IMR-90 (cell line): ENCODE data around the gene MSN. TPM values are rescaled to one million over a fixed set of nuclear protein-coding genes. Genes with fewer than 3 reads are reported as not detected.

ENCODE experiments used
- ATAC-seq: fragments of 200-7000 bp; cut with Tn5 transposase; 2 replicates; pipeline ENCODE4 v1.9.1; 2020; ENCODE audit warnings: low read depth, mild to moderate bottlenecking, moderate library complexity
- BruUV-seq: library from RNA; stranded (reverse); fragments of 400-500 nt; replicated peaks from 2 replicates; lab custom pipeline; 2021; lab: Mats Ljungman, UMichigan
- CTCF ChIA-PET: fragments of 300-600 bp; formaldehyde crosslinking; extraction: SDS; loops from one replicate; lab custom pipeline; 2021; ENCODE audit warnings: antibody characterized with exemption; lab: Yijun Ruan, JAX
- POLR2A ChIA-PET: fragments of 300-600 bp; sonication (Branson Sonifier 250); formaldehyde crosslinking; loops from one replicate; lab custom pipeline; 2022; ENCODE audit warnings: antibody characterized with exemption; ENCODE audit not compliant: unreplicated experiment; lab: Charles Lee
- DNase-seq: peaks from one replicate; pipeline ENCODE4 v3.0.0; 2013
- H2AFZ ChIP-seq: replicated peaks from 2 replicates; pipeline ENCODE3; 2013; ENCODE audit warnings: low read length, mild to moderate bottlenecking; ENCODE audit not compliant: poor library complexity
- H2AK5ac ChIP-seq: 2 replicates; pipeline ENCODE4 v1.6.1; 2013; ENCODE audit warnings: low read depth, low read length, inconsistent platforms
- H2AK9ac ChIP-seq: replicated peaks from 2 replicates; pipeline ENCODE3; 2013; ENCODE audit warnings: mild to moderate bottlenecking, low read depth, low read length, moderate library complexity; ENCODE audit not compliant: poor library complexity
- H2BK120ac ChIP-seq: 2 replicates; pipeline ENCODE4 v1.6.1; 2013; ENCODE audit warnings: low read depth, low read length, inconsistent platforms
- H2BK15ac ChIP-seq: 3 replicates; pipeline ENCODE4 v1.6.1; 2013; ENCODE audit warnings: low read depth, low read length, inconsistent platforms
- H2BK20ac ChIP-seq: 2 replicates; pipeline ENCODE4 v1.6.1; 2013; ENCODE audit warnings: low read depth, mild to moderate bottlenecking, inconsistent platforms, low read length, moderate library complexity
- H2BK5ac ChIP-seq: 2 replicates; pipeline ENCODE4 v1.6.1; 2013; ENCODE audit warnings: mild to moderate bottlenecking, low read depth, low read length, inconsistent platforms; ENCODE audit not compliant: poor library complexity, severe bottlenecking
- H3K14ac ChIP-seq: replicated peaks from 2 replicates; pipeline ENCODE4 v1.6.1; 2013; ENCODE audit warnings: low read depth, low read length, inconsistent platforms
- H3K18ac ChIP-seq: 2 replicates; pipeline ENCODE4 v1.6.1; 2013; ENCODE audit warnings: low read depth, low read length, control low read depth
- H3K23ac ChIP-seq: 2 replicates; pipeline ENCODE4 v1.6.1; 2013; ENCODE audit warnings: low read depth, low read length, inconsistent platforms
- H3K27ac ChIP-seq: 2 replicates; pipeline ENCODE4 v1.5.1; 2013; ENCODE audit warnings: mild to moderate bottlenecking, control low read depth, low read length; ENCODE audit not compliant: insufficient read depth
- H3K27me3 ChIP-seq: 2 replicates; pipeline ENCODE4 v1.6.1; 2013; ENCODE audit warnings: low read length; ENCODE audit not compliant: control insufficient read depth, insufficient read depth
- H3K36me3 ChIP-seq: 2 replicates; pipeline ENCODE4 v1.6.1; 2013; ENCODE audit warnings: low read length, mixed read lengths; ENCODE audit not compliant: control insufficient read depth, insufficient read depth
- H3K4ac ChIP-seq: 2 replicates; pipeline ENCODE4 v1.6.1; 2013; ENCODE audit warnings: low read depth, low read length, inconsistent platforms
- H3K4me1 ChIP-seq: 2 replicates; pipeline ENCODE4 v1.6.1; 2013; ENCODE audit warnings: low read length, mixed read lengths; ENCODE audit not compliant: control insufficient read depth, insufficient read depth
- H3K4me2 ChIP-seq: 2 replicates; pipeline ENCODE4 v1.6.1; 2013; ENCODE audit warnings: low read depth, mild to moderate bottlenecking, control low read depth, low read length, moderate library complexity
- H3K4me3 ChIP-seq: 2 replicates; pipeline ENCODE4 v1.5.1; 2013; ENCODE audit warnings: low read depth, mild to moderate bottlenecking, control low read depth, low read length, moderate library complexity; ENCODE audit not compliant: insufficient read depth
- H3K56ac ChIP-seq: 2 replicates; pipeline ENCODE4 v1.6.1; 2013; ENCODE audit warnings: low read length, inconsistent platforms; ENCODE audit not compliant: insufficient read depth; ENCODE audit errors: extremely low read depth
- H3K79me1 ChIP-seq, 2 experiments: 2 replicates each; pipeline ENCODE4 v1.6.1; 2013; ENCODE audit warnings: low read length in 2 of 2, inconsistent platforms in 1 of 2, low read depth in 1 of 2
- H3K9ac ChIP-seq: 2 replicates; pipeline ENCODE4 v1.6.1; 2013; ENCODE audit warnings: low read depth, low read length, control low read depth
- H3K9me1 ChIP-seq: 2 replicates; pipeline ENCODE4 v1.6.1; 2013; ENCODE audit warnings: low read length, inconsistent platforms; ENCODE audit not compliant: insufficient read depth
- H3K9me3 ChIP-seq: 2 replicates; pipeline ENCODE4 v1.6.1; 2013; ENCODE audit warnings: low read length; ENCODE audit not compliant: control insufficient read depth, insufficient read depth
- H4K20me1 ChIP-seq: 2 replicates; pipeline ENCODE4 v1.6.1; 2013; ENCODE audit warnings: low read length, inconsistent platforms; ENCODE audit not compliant: insufficient read depth
- H4K5ac ChIP-seq: 2 replicates; pipeline ENCODE4 v1.6.1; 2013; ENCODE audit warnings: mild to moderate bottlenecking, low read depth, low read length, control low read depth
- H4K8ac ChIP-seq, 2 experiments: 2 replicates each; pipeline ENCODE4 v1.6.1; 2013; ENCODE audit warnings: low read depth in 2 of 2, low read length in 2 of 2, control low read depth in 1 of 2, inconsistent platforms in 1 of 2
- H4K91ac ChIP-seq: 2 replicates; pipeline ENCODE4 v1.6.1; 2013; ENCODE audit warnings: low read depth, low read length, inconsistent platforms; ENCODE audit not compliant: insufficient read depth
- BHLHE40 ChIP-seq: fragments of 150-350 bp; IDR thresholded peaks from 2 replicates; pipeline ENCODE4 v1.6.1; 2016; ENCODE audit warnings: mild to moderate bottlenecking, low read depth, low read length
- CEBPB ChIP-seq: IDR thresholded peaks from 2 replicates; pipeline ENCODE4 v1.6.1; 2012; ENCODE audit warnings: low read depth, low read length, improper control_type of control experiment
- CHD1 ChIP-seq: IDR thresholded peaks from 2 replicates; pipeline ENCODE4 v1.6.1; 2012; ENCODE audit warnings: low read depth, low read length, improper control_type of control experiment
- CTCF ChIP-seq: conservative IDR thresholded peaks from 2 replicates; pipeline ENCODE4 v1.5.1; 2012; ENCODE audit warnings: mild to moderate bottlenecking, low read depth, low read length, improper control_type of control experiment
- ELK1 ChIP-seq: fragments of 150-350 bp; IDR thresholded peaks from 2 replicates; pipeline ENCODE4 v1.6.1; 2016; ENCODE audit warnings: low read depth, mild to moderate bottlenecking, low read length, moderate library complexity, borderline replicate concordance
- FOS ChIP-seq: fragments of 150-350 bp; IDR thresholded peaks from 2 replicates; pipeline ENCODE4 v1.6.1; 2016; ENCODE audit warnings: low read depth, low read length
- MAFK ChIP-seq: IDR thresholded peaks from 2 replicates; pipeline ENCODE4 v1.6.1; 2012; ENCODE audit warnings: low read depth, low read length, improper control_type of control experiment
- MXI1 ChIP-seq: IDR thresholded peaks from 2 replicates; pipeline ENCODE4 v1.6.1; 2012; ENCODE audit warnings: low read depth, mild to moderate bottlenecking, low read length, moderate library complexity, borderline replicate concordance
- NFE2L2 ChIP-seq: fragments of 150-350 bp; IDR thresholded peaks from 2 replicates; pipeline ENCODE4 v1.6.1; 2016; ENCODE audit warnings: low read depth, mild to moderate bottlenecking, low read length
- RAD21 ChIP-seq: IDR thresholded peaks from 2 replicates; pipeline ENCODE4 v1.6.1; 2012; ENCODE audit warnings: low read length, improper control_type of control experiment
- RCOR1 ChIP-seq: IDR thresholded peaks from 2 replicates; pipeline ENCODE4 v1.6.1; 2012; ENCODE audit warnings: mild to moderate bottlenecking, low read length, improper control_type of control experiment; ENCODE audit not compliant: insufficient replicate concordance
- RFX5 ChIP-seq: IDR thresholded peaks from 2 replicates; pipeline ENCODE4 v1.8.0; 2012; ENCODE audit warnings: low read depth, mild to moderate bottlenecking, low read length, moderate library complexity
- USF2 ChIP-seq: fragments of 150-350 bp; IDR thresholded peaks from 2 replicates; pipeline ENCODE4 v1.6.1; 2017; ENCODE audit warnings: mild to moderate bottlenecking, antibody characterized with exemption, low read length, low read depth
- WGBS, 2 experiments: methylation state at CpG; one replicate each; pipeline versions ENCODE4 v1.1.5 to v1.1.7; 2013; ENCODE audit warnings: missing lambda C conversion rate in 2 of 2; ENCODE audit not compliant: insufficient read length in 1 of 2; ENCODE audit errors: extremely low coverage in 2 of 2; 5-methylcytosine and 5-hydroxymethylcytosine counted together
- dilution Hi-C: fragments of 300-500 bp; cut with HindIII; formaldehyde crosslinking; loops from one replicate; pipeline ENCODE4 v1.14.3; 2018; ENCODE audit warnings: low sequenced_read_pairs; ENCODE audit not compliant: unreplicated experiment
- in situ Hi-C: fragments of 300-500 bp; cut with MboI; formaldehyde crosslinking; loops from 3 replicates; pipeline ENCODE4 v1.14.3; 2019; ENCODE audit warnings: low sequenced_read_pairs, inconsistent platforms, mixed read lengths
- intact Hi-C: fragments of 100-400 bp; cut with micrococcal nuclease; formaldehyde crosslinking; loops from 2 replicates; pipeline ENCODE4 v1.10.0; 2022
- polyA plus RNA-seq, 3 experiments: library from polyadenylated mRNA; depleted of rRNA; stranded (reverse); fragments of >200 nt; gene quantifications; 2 replicates each; pipeline ENCODE4 v1.2.3, GENCODE V29; 2012; ENCODE audit warnings: low replicate concordance in 1 of 3
- total RNA-seq: library from RNA; depleted of rRNA; stranded (reverse); fragments of >200 nt; gene quantifications from 2 replicates; pipeline ENCODE4 v1.2.3, GENCODE V29; 2012

Gene MSN
- total and polyA plus RNA-seq, 2 of the 4 experiments (the other 2 are of a cell fraction): 422 to 619 TPM

- Histone ChIP-seq H3K9me3 (no peaks in the 10 kb centered on the region), H3K9ac (no peak overlapping the region), H3K27ac (no peak overlapping the region), H3K18ac (no peak overlapping the region), H4K5ac (no peak overlapping the region), H3K14ac (no peak overlapping the region), H2BK120ac (no peak overlapping the region), H3K27me3 (no peaks in the 10 kb centered on the region; the same call in none of the 2 replicates), H3K4me2 (no peak overlapping the region), H2AFZ (no peak overlapping the region), H2BK15ac (no peak overlapping the region), H2AK9ac (no peak overlapping the region), H3K4me3 (no peak overlapping the region), H3K79me1 (no peaks in the 10 kb centered on the region), H3K56ac (no peak overlapping the region), H2AK5ac (no peak overlapping the region), H3K4me1 (no peaks in the 10 kb centered on the region), H4K20me1 (no peaks in the 10 kb centered on the region), H3K36me3 (no peaks in the 10 kb centered on the region), H3K9me1 (no peaks in the 10 kb centered on the region), H2BK5ac (no peak overlapping the region), H3K23ac (no peak overlapping the region), H4K91ac (no peak overlapping the region), H4K8ac (no peak overlapping the region), H2BK20ac (no peak overlapping the region), H3K4ac (no peak overlapping the region)
- BruUV-seq: no TSS peak
- dilution Hi-C loops: no loop called here
- TF ChIP-seq BHLHE40: no peak
- no peak for TF ChIP-seq CTCF
- TF ChIP-seq CHD1: no peak
- no peak for TF ChIP-seq RFX5
- TF ChIP-seq MAFK: no peak
- TF ChIP-seq ELK1: no peak
- TF ChIP-seq CEBPB: no peak
- no peak for TF ChIP-seq USF2
- no peak for TF ChIP-seq RCOR1
- TF ChIP-seq NFE2L2: no peak
- no peak for TF ChIP-seq MXI1
- TF ChIP-seq RAD21: no peak
- no peak for TF ChIP-seq FOS
- intact Hi-C loops: no loop called here
- CTCF ChIA-PET: no interaction called here
- WGBS, 2 experiments: no CpG with 5 or more reads among the region's 1 CpG
- ATAC-seq (no peak), DNase-seq (no peak)
- in situ Hi-C loops: no loop called here
- POLR2A ChIA-PET: no interaction called here
Measured at GRCh38 chrX:65783746-65784145, 116.3 kb downstream of the MSN start.
